Mononuclear cell (primary cell): ENCODE data around the gene ZNF688. TPM values are rescaled to one million over a fixed set of nuclear protein-coding genes. Genes with fewer than 3 reads are reported as not detected.
"Not testable (repeated sequence)": the region's sequence is repeated elsewhere in the genome, so short reads cannot be mapped to it uniquely, and the experiment has no call there.

Experiments
- H3K27me3 ChIP-seq: 2 replicates; pipeline ENCODE4 v1.6.0; 2011; ENCODE audit warnings: low read length, control low read depth; ENCODE audit not compliant: insufficient read depth
- H3K4me1 ChIP-seq: 2 replicates; pipeline ENCODE4 v1.5.1; 2011; ENCODE audit warnings: mild to moderate bottlenecking, low read length, control low read depth; ENCODE audit not compliant: insufficient read depth
- H3K4me3 ChIP-seq: 2 replicates; pipeline ENCODE4 v1.5.1; 2011; ENCODE audit warnings: mild to moderate bottlenecking, low read length, moderate library complexity
- H3K9me3 ChIP-seq: 2 replicates; pipeline ENCODE4 v1.5.1; 2011; ENCODE audit warnings: low read depth, mild to moderate bottlenecking, control low read depth, low read length
- total RNA-seq: library from RNA; depleted of rRNA; stranded (reverse); fragments of >200 nt; gene quantifications from one replicate; pipeline ENCODE4 v1.2.3, GENCODE V29; 2012

Gene ZNF688
- total RNA-seq, 1 donor: 9.4 TPM

GRCh38 chr16:30600929-30601328 lies 29.4 kb upstream of the ZNF688 start:
- Histone ChIP-seq H3K27me3 (no peaks in the 10 kb centered on the region), H3K4me3 (no peak overlapping the region), H3K4me1 (peaks cover 46% of the 10 kb centered on the region), H3K9me3 (no peaks in the 10 kb centered on the region)

DNA sequence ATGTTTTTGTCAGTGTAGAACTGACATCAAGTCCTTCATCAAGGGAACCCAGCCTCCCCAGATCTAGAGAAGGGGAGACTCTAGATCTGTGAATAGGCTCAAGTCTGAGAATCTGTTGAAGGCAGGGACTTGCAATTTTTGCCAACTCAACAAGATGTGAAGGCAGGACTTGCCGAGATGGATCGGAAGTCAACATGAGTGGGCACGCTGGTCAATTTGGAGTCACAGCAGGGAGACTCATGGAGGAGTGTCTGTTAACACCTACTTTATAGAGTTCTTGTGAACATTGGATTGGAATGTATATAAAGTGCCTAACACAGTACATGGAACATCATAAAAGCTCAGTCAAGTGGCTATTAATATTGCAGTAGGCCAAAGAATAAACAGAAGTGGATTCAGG lies 28.7 kb upstream of the ZNF688 start:
- H3K9me3 ChIP-seq: no peaks in the 10 kb centered on the region
- H3K27me3 ChIP-seq: no peaks in the 10 kb centered on the region
- H3K4me3 ChIP-seq: no peak overlapping the region
- peaks cover 39% of the 10 kb centered on the region for H3K4me1 ChIP-seq

GRCh38 chr16:30592871-30593270 lies 21.4 kb upstream of the ZNF688 start:
- Histone ChIP-seq H3K27me3 (no peaks in the 10 kb centered on the region), H3K9me3 (no peaks in the 10 kb centered on the region), H3K4me1 (no peaks in the 10 kb centered on the region), H3K4me3 (no peak overlapping the region)

GRCh38 chr16:30590869-30591268 lies 19.4 kb upstream of the ZNF688 start:
- not testable (repeated sequence) for H3K27me3 ChIP-seq, H3K4me3 ChIP-seq, H3K9me3 ChIP-seq
- H3K4me1 ChIP-seq: peaks cover 12% of the 10 kb centered on the region

DNA sequence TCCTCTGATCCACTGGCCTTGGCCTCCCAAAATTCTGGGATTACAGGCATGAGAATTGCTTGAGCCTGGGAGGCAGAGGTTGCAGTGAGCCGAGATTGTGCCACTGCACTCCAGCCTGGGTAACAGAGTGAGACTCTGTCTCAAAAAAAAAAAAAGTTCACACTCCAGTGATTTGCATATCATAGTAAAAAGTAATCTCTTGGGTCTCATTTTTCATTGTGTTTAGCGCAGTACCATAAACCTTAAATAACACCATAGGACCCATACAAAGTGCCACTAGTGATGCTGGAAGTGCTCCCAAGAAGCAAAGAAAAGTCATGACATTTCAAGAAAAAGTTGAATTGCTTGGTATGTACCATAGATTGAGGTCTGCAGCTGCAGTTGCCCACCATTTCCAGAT lies 18.1 kb upstream of the ZNF688 start:
- H3K4me3 ChIP-seq, H3K27me3 ChIP-seq, H3K9me3 ChIP-seq: not testable (repeated sequence)
- peaks cover 20% of the 10 kb centered on the region for H3K4me1 ChIP-seq

GRCh38 chr16:30588651-30589050 lies 17.1 kb upstream of the ZNF688 start:
- H3K4me3 ChIP-seq: no peak overlapping the region
- H3K27me3 ChIP-seq: no peaks in the 10 kb centered on the region
- peaks cover 22% of the 10 kb centered on the region for H3K4me1 ChIP-seq
- H3K9me3 ChIP-seq: no peaks in the 10 kb centered on the region

DNA sequence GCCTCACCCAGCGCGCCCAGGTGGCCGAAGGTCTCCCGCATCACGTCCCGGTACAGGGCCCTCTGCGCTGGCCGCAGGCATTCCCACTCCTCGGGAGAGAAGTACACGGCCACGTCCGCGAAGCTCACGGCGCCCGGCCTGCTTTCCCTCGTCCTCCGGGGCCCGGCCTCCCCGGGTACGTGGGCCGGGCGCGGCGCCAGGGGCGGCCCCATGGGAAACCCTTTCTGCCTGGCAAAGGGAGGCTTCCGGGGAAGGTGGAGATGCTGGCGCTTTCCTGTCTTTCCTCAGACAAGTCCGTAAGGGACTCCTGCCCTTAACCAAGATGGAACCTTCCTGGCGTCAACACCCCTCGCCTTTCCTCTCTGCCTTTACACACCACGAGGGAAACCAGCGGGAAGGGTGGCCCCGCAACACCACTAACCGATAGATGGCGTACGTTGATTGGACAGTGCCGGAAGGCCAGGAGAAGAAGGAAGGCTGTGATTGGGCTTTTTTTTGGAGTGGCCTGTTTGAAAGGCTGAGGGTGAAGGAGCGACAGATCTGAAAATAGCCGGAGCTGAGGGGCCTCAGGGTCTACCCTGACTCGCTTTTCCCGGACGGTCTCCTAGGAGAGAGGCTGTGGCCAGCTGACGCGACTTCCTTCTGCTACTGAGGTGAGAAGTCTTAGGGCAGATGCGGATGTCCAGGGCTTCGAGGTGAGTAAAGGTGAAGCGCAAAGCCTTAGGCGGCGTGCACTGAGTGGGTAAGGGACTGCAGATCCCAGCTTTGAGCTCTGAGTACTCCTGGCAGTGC lies 14.1 kb upstream of the ZNF688 start, which contains the start of gene ZNF785:
Gene ZNF785 (minus strand): TSS at position 298 of the 792 bp plus-strand sequence. CDS start 86 bp downstream, at position 212.
- Histone ChIP-seq H3K9me3 (no peaks in the 10 kb centered on the region), H3K4me1 (peaks cover 22% of the 10 kb centered on the region), H3K4me3 (peak within 1 kb of the TSS; percentile 51), H3K27me3 (no peaks in the 10 kb centered on the region)

GRCh38 chr16:30585022-30585399 lies 13.5 kb upstream of the ZNF688 start:
- H3K9me3 ChIP-seq: no peaks in the 10 kb centered on the region
- H3K4me1 ChIP-seq: peaks cover 22% of the 10 kb centered on the region
- no peaks in the 10 kb centered on the region for H3K27me3 ChIP-seq
- H3K4me3 ChIP-seq: peak overlapping the region; percentile 51

GRCh38 chr16:30582611-30583340 lies 11.3 kb upstream of the ZNF688 start:
- Histone ChIP-seq H3K4me1 (peaks cover 22% of the 10 kb centered on the region), H3K27me3 (no peaks in the 10 kb centered on the region)

DNA sequence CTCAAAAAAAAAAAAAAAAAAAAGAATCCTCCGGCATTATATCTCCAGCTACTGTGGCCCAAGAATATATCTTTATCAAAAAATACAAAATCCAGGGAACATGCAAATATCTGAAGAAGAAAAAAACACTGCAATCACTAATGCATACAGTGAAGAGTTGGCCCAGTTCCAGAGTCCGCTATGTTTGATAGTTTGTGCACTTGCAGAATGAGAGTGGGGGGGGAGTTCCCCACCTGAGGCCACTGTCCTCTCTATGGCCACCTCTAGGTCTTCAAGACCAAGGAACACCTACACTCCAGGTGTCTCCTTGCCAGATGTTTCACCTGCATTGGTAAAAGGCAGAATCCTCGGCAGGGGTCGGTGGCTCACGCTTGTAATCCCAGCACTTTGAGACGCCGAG lies 9.9 kb upstream of the ZNF688 start:
- no peaks in the 10 kb centered on the region for H3K9me3 ChIP-seq
- H3K27me3 ChIP-seq: no peaks in the 10 kb centered on the region
- H3K4me1 ChIP-seq: peaks cover 15% of the 10 kb centered on the region
- H3K4me3 ChIP-seq: no peak overlapping the region

More at GRCh38 chr16:30582611-30583340, 11.3 kb upstream of the ZNF688 start:
- H3K4me3 ChIP-seq: no peak overlapping the region
- H3K9me3 ChIP-seq: no peaks in the 10 kb centered on the region

DNA sequence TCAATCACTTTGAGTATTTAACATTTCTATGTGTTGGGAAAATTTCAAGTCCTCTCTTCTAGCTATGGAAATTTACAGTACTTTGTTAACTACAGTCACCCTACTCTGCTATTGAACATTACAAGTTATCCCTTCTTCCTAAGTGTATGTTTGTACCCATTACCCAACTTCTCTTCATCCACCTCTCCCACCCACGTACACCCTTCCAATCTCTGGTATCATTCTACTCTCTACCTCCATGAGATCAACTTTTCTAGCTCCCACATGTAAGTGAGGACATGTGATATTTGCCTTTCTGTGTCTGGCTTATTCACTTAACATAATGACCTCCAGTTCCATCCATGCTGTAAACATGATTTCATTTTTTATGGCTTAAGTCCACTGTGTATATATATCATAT lies 3.2 kb upstream of the ZNF688 start:
- no peaks in the 10 kb centered on the region for H3K9me3 ChIP-seq
- peaks cover 19% of the 10 kb centered on the region for H3K4me1 ChIP-seq
- no peak overlapping the region for H3K4me3 ChIP-seq
- H3K27me3 ChIP-seq: no peaks in the 10 kb centered on the region

- H3K9me3 ChIP-seq: no peaks in the 10 kb centered on the region
- peaks cover 44% of the 10 kb centered on the region for H3K4me1 ChIP-seq
- H3K4me3 ChIP-seq: peak overlapping the region; percentile 97
- H3K27me3 ChIP-seq: no peaks in the 10 kb centered on the region
These were observed 674 bp downstream of the ZNF688 start for GRCh38 chr16:30570636-30571444.

- Histone ChIP-seq H3K9me3 (no peaks in the 10 kb centered on the region), H3K4me1 (peaks cover 44% of the 10 kb centered on the region), H3K27me3 (no peaks in the 10 kb centered on the region), H3K4me3 (no peak overlapping the region)
These were observed 1.5 kb downstream of the ZNF688 start for GRCh38 chr16:30569746-30570635.

DNA sequence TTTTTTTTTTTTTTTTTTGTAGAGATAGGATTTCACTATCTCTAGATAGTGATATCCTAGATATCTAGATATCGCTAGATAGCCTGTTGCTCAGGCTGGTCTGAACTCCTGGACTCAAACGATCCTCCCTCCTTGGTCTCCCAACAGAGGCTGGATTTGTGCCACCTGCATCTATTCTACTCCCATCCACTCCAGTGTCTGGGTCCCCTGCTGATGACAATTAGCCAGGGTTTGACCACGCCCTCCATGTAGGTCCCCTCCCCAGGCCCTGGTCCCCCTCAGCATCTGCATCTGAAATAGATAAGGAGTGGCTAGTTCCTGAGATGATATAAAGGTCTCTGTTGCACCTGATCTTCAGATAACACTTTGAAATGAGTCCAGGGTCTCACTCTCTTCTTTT lies 2.2 kb downstream of the ZNF688 start:
- no peak overlapping the region for H3K4me3 ChIP-seq
- H3K4me1 ChIP-seq: peaks cover 44% of the 10 kb centered on the region
- H3K27me3 ChIP-seq: no peaks in the 10 kb centered on the region
- no peaks in the 10 kb centered on the region for H3K9me3 ChIP-seq
